B cell (primary cell): ENCODE measurements around the gene MRPL34. TPM values are rescaled to one million over a fixed set of nuclear protein-coding genes. Genes with fewer than 3 reads are reported as not detected.

Source experiments
- ATAC-seq: fragments of 200-7000 bp; cut with Tn5 transposase; one replicate; pipeline ENCODE4 v1.10.0; 2021; ENCODE audit warnings: low read depth, mild to moderate bottlenecking, moderate number of reproducible peaks, moderate library complexity
- CTCF ChIA-PET: fragments of 350-600 bp; sonication (Branson Sonifier 250); formaldehyde crosslinking; loops from one replicate; lab custom pipeline; 2021; ENCODE audit warnings: antibody characterized with exemption, inconsistent platforms; lab: Charles Lee
- POLR2A ChIA-PET: fragments of 350-600 bp; sonication (Branson Sonifier 250); formaldehyde crosslinking; loops from one replicate; lab custom pipeline; 2021; ENCODE audit warnings: antibody characterized with exemption; lab: Charles Lee
- DNase-seq: peaks from one replicate; pipeline ENCODE4 v3.0.0; 2013
- H2AFZ ChIP-seq: 2 replicates; pipeline ENCODE4 v1.6.1; 2012; ENCODE audit warnings: mild to moderate bottlenecking, low read depth, low read length; ENCODE audit not compliant: insufficient read depth, poor library complexity, severe bottlenecking
- H3K27ac ChIP-seq, 2 donors: 1 replicate in 1 of 2; 2 replicates in 1 of 2; pipeline ENCODE4 v1.5.1; 2012 to 2013; ENCODE audit warnings: low read length in 2 of 2, mild to moderate bottlenecking in 2 of 2, moderate library complexity in 1 of 2
- H3K27me3 ChIP-seq, 4 experiments: fragments of 200-600 bp in 1 of 4; sonication (generic) in 1 of 4; replicated peaks in 1 of 4; 1 replicate in 2 of 4; 2 replicates in 2 of 4; pipeline versions ENCODE4 v1.6.1 to v1.7.0; 2013 to 2016; ENCODE audit warnings: low read length in 3 of 4, mild to moderate bottlenecking in 2 of 4, mixed read lengths in 1 of 4, moderate library complexity in 1 of 4; ENCODE audit not compliant: insufficient read depth in 4 of 4, control insufficient read depth in 3 of 4; ENCODE audit errors: control extremely low read depth in 1 of 4
- H3K36me3 ChIP-seq, 2 experiments: replicated peaks in 1 of 2; 1 replicate in 1 of 2; 2 replicates in 1 of 2; pipeline versions ENCODE4 v1.6.1 to v1.7.1; 2013; ENCODE audit warnings: low read length in 1 of 2; ENCODE audit not compliant: insufficient read depth in 2 of 2, control insufficient read depth in 1 of 2; ENCODE audit errors: control extremely low read depth in 1 of 2, extremely low read depth in 1 of 2
- H3K4me1 ChIP-seq, 2 donors: fragments of 200-600 bp in 1 of 2; sonication (generic) in 1 of 2; 1 replicate in 1 of 2; 2 replicates in 1 of 2; pipeline versions ENCODE4 v1.5.1 to v1.6.1; 2013 to 2017; ENCODE audit warnings: low read length in 2 of 2; ENCODE audit not compliant: control insufficient read depth in 2 of 2, insufficient read depth in 2 of 2
- H3K4me2 ChIP-seq: replicated peaks from 2 replicates; pipeline ENCODE3; 2012; ENCODE audit warnings: mild to moderate bottlenecking, low read depth, low read length; ENCODE audit not compliant: poor library complexity, severe bottlenecking
- H3K4me3 ChIP-seq, 5 experiments: fragments of 200-600 bp in 1 of 5; sonication (generic) in 1 of 5; 1 replicate in 3 of 5; 2 replicates in 2 of 5; pipeline versions ENCODE4 v1.5.1 to v1.7.0; 2011 to 2016; ENCODE audit warnings: low read length in 4 of 5, mild to moderate bottlenecking in 4 of 5, low read depth in 2 of 5, control low read depth in 1 of 5, moderate library complexity in 1 of 5; ENCODE audit not compliant: insufficient read depth in 1 of 5; ENCODE audit errors: control extremely low read depth in 1 of 5, extremely low read depth in 1 of 5
- H3K79me2 ChIP-seq: fragments of 200-600 bp; sonication (generic); one replicate; pipeline ENCODE4 v1.6.0; 2016; ENCODE audit warnings: low read length; ENCODE audit not compliant: control insufficient read depth, insufficient read depth
- H3K9ac ChIP-seq: fragments of 200-600 bp; sonication (generic); 2 replicates; pipeline ENCODE4 v1.6.1; 2017; ENCODE audit warnings: mild to moderate bottlenecking, low read length, moderate library complexity
- H3K9me3 ChIP-seq, 3 donors: one replicate each; pipeline versions ENCODE4 v1.6.1 to v1.7.1; 2013; ENCODE audit warnings: low read length in 2 of 3; ENCODE audit not compliant: control insufficient read depth in 2 of 3, insufficient read depth in 1 of 3; ENCODE audit errors: control extremely low read depth in 1 of 3
- H4K20me1 ChIP-seq: 2 replicates; pipeline ENCODE4 v1.6.0; 2012; ENCODE audit warnings: mild to moderate bottlenecking, low read length; ENCODE audit not compliant: insufficient read depth, control insufficient read depth, poor library complexity, severe bottlenecking
- H3K27ac Mint-ChIP-seq: one replicate; pipeline ENCODE4 v1.8.0; 2021; ENCODE audit warnings: mixed read lengths
- H3K27me3 Mint-ChIP-seq: one replicate; pipeline ENCODE4 v1.8.0; 2021; ENCODE audit warnings: mixed read lengths
- H3K4me1 Mint-ChIP-seq: one replicate; pipeline ENCODE4 v1.8.0; 2021; ENCODE audit warnings: mixed read lengths
- H3K4me3 Mint-ChIP-seq: one replicate; pipeline ENCODE4 v1.8.0; 2021; ENCODE audit warnings: mixed read lengths
- H3K9me3 Mint-ChIP-seq: one replicate; pipeline ENCODE4 v1.8.0; 2022; ENCODE audit warnings: mixed read lengths; ENCODE audit not compliant: insufficient read depth
- EZH2 ChIP-seq: IDR thresholded peaks from 2 replicates; pipeline ENCODE4 v1.6.1; 2012; ENCODE audit warnings: borderline replicate concordance, low read depth, mild to moderate bottlenecking, moderate library complexity, low read length; ENCODE audit not compliant: insufficient read depth, poor library complexity, severe bottlenecking
- WGBS: methylation state at CpG from one replicate; pipeline ENCODE4 v1.1.5; 2013; ENCODE audit warnings: missing lambda C conversion rate; ENCODE audit not compliant: insufficient coverage; 5-methylcytosine and 5-hydroxymethylcytosine counted together
- intact Hi-C: fragments of 100-400 bp; cut with micrococcal nuclease; formaldehyde crosslinking; loops from one replicate; pipeline ENCODE4 v1.10.0; 2022
- polyA plus RNA-seq: library from polyadenylated mRNA; depleted of rRNA; stranded (reverse); fragments of >200 nt; gene quantifications from 2 replicates; pipeline ENCODE4 v1.2.3, GENCODE V29; 2012
- total RNA-seq, 2 donors: library from RNA; stranded (reverse); fragments of 120-200 nt in 1 of 2; gene quantifications; 1 replicate in 1 of 2; 2 replicates in 1 of 2; pipeline versions ENCODE4 v1.2.3 to v1.2.4, GENCODE V29; 2013 to 2022
- TF ChIP-seq, protein P1 (sequence below): fragments of 200-600 bp; IDR thresholded peaks from one replicate; pipeline ENCODE4 v1.8.0; 2022; ENCODE audit warnings: antibody characterized with exemption, mild to moderate bottlenecking

MRPL34 gene
- total and polyA plus RNA-seq, 2 donors (not counting 1 experiment from before 2014, with no cell fraction given) = 16.5 to 45.7 TPM

DNA sequence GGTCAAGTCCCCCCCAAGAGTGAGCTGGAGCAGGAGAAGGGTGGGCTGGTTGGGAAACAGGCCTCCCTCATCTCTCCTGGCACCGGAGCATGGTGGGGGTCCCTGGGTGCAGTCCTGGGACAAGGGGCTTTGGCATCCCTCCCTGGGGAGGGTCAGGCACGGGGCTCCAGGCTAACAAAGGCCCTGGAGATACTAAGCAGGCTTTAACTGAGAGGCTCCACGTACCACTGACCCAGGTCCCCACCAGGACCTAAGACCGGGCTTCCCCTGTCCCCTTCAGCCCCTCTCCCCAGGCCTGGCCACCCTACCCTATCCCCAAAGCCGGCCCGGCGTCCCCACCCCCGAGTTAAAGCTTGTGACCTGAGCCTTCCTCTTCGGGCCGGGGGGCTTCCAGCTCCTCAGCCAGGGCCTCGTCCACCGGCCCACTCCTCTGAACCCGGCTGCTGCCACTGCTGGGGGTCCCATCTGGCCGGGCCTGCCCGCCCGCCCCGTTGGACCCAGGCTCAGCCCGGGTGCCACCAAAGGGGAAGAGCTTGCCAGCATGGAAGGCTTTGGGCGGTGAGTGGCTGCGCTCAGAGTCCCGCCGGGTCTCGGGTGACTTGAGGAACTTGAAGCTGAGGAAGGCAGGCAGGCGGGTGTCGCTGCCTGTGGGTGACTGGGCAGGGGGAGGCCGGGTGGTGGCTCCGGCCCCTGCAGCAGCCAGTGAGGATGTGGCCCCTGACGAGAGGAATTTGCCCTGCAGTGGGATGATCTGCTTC is 18.9 kb downstream of the MRPL34 start:
- Mint-ChIP-seq H3K4me1 (peaks cover 5% of the 10 kb centered on the region), H3K27me3 (no peaks in the 10 kb centered on the region), H3K4me3 (no peak overlapping the region), H3K9me3 (no peaks in the 10 kb centered on the region), H3K27ac (no peak overlapping the region)
- no peaks in the 10 kb centered on the region for H3K9me3 ChIP-seq
- DNase-seq (no peak), ATAC-seq (no peak)
- WGBS = 86% methylated on average over 24 of the region's 28 CpGs
- H4K20me1 ChIP-seq = peaks cover 18% of the 10 kb centered on the region
- H2AFZ ChIP-seq = no peak overlapping the region
- no peak for TF ChIP-seq EZH2
- intact Hi-C loops = no loop called here
- peaks cover 0 to 2% (median 0%) of the 10 kb centered on the region in 4 experiments for H3K27me3 ChIP-seq
- ChIA-PET CTCF (interaction anchor here (0.9 kb wide), 1 partner anchor 12 kb away, joined by 3 read pairs; no protein-coding TSS in a partner anchor), POLR2A (interaction anchor here (0.5 to 0.7 kb wide), 2 partner anchors 13 to 1214 kb away, joined by 3 read pairs; no protein-coding TSS in a partner anchor)
- no peak overlapping the region for H3K27ac ChIP-seq
- no peak overlapping the region for H3K9ac ChIP-seq
- H3K36me3 ChIP-seq = peaks cover 0 to 12% of the 10 kb centered on the region in 2 experiments
- H3K4me2 ChIP-seq = no peak overlapping the region
- no peak overlapping the region for H3K4me3 ChIP-seq
- peaks cover 8 to 14% of the 10 kb centered on the region in 2 donors for H3K4me1 ChIP-seq
- no peaks in the 10 kb centered on the region for H3K79me2 ChIP-seq

DNA sequence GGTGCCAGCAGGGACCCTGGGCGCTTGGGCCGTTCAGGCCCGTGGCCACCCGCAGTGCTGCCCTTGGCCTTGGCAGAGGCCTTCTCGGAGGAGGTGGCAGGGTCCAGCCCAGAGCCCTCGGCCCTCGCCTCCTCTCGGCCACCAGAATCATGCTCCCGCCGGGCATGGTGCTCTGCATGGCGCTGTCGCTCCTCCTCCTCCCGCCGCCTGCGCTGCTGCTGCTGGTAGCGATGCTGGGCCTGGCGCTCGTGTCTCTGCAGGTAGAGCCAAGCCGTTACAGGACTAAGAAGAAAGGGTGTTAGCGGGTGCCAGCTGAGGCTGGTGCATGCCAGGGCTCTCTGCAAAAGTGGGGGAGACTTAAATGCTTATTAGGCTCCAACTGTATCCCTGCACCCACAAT is 19.5 kb downstream of the MRPL34 start:
- CTCF ChIA-PET = no interaction called here
- H3K27me3 Mint-ChIP-seq = no peaks in the 10 kb centered on the region

More for the DNA sequence above, 19.5 kb downstream of the MRPL34 start:
- H3K36me3 ChIP-seq = peaks cover 0 to 8% of the 10 kb centered on the region in 2 experiments
- peaks cover 15% of the 10 kb centered on the region for H4K20me1 ChIP-seq
- DNase-seq = no peak
- intact Hi-C loops = no loop called here
- WGBS = 97% methylated on average over 18 of the region's 20 CpGs
- no peaks in the 10 kb centered on the region for H3K9me3 ChIP-seq
- Mint-ChIP-seq H3K27ac (no peak overlapping the region), H3K9me3 (no peaks in the 10 kb centered on the region), H3K4me1 (peaks cover 10% of the 10 kb centered on the region), H3K4me3 (no peak overlapping the region)
- no peak for ATAC-seq
- H3K4me3 ChIP-seq = no peak overlapping the region
- peaks cover 0 to 6% (median 1%) of the 10 kb centered on the region in 4 experiments for H3K27me3 ChIP-seq
- H3K4me1 ChIP-seq = peaks cover 13 to 17% of the 10 kb centered on the region in 2 donors
- TF ChIP-seq, protein P1, sequence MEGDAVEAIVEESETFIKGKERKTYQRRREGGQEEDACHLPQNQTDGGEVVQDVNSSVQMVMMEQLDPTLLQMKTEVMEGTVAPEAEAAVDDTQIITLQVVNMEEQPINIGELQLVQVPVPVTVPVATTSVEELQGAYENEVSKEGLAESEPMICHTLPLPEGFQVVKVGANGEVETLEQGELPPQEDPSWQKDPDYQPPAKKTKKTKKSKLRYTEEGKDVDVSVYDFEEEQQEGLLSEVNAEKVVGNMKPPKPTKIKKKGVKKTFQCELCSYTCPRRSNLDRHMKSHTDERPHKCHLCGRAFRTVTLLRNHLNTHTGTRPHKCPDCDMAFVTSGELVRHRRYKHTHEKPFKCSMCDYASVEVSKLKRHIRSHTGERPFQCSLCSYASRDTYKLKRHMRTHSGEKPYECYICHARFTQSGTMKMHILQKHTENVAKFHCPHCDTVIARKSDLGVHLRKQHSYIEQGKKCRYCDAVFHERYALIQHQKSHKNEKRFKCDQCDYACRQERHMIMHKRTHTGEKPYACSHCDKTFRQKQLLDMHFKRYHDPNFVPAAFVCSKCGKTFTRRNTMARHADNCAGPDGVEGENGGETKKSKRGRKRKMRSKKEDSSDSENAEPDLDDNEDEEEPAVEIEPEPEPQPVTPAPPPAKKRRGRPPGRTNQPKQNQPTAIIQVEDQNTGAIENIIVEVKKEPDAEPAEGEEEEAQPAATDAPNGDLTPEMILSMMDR = no peak
- no peak for TF ChIP-seq EZH2
- no peak overlapping the region for H3K4me2 ChIP-seq
- H2AFZ ChIP-seq = no peak overlapping the region
- no peaks in the 10 kb centered on the region for H3K79me2 ChIP-seq
- POLR2A ChIA-PET = interaction anchor here (0.7 kb wide), 1 partner anchor 1214 kb away, joined by 3 read pairs; no protein-coding TSS in a partner anchor
- no peak overlapping the region for H3K27ac ChIP-seq
- H3K9ac ChIP-seq = no peak overlapping the region
